Endometrial microvascular endothelial cells (primary cell): ENCODE results near the gene FASTKD1. TPM values are rescaled to one million over a fixed set of nuclear protein-coding genes. Genes with fewer than 3 reads are reported as not detected.
"Not testable (repeated sequence)": the region's sequence is repeated elsewhere in the genome, so short reads cannot be mapped to it uniquely, and the experiment has no call there.

Source experiments
- in situ Hi-C: cut with HindIII; loops from 2 replicates; pipeline ENCODE4 v1.10.0; 2017; ENCODE audit warnings: low sequenced_read_pairs, low pct_unique_long_range_greater_than_20kb; ENCODE audit errors: inconsistent ontology term
- total RNA-seq: library from RNA; depleted of rRNA; stranded (reverse); fragments of >200 nt; gene quantifications from one replicate; pipeline ENCODE4 v1.2.3, GENCODE V29; 2015; ENCODE audit errors: inconsistent ontology term

The FASTKD1 gene
- 24.0 TPM for total RNA-seq

GRCh38 chr2:169573160-169573973 is at the start of gene FASTKD1:
Gene FASTKD1, minus strand, starts transcription at chr2:169573865. Its CDS starts 1,836 bp downstream, at chr2:169572029.
- in situ Hi-C loops, result no loop called here

GRCh38 chr2:169623235-169623634 is 49.6 kb upstream of the FASTKD1 start:
- in situ Hi-C loops, result no loop called here

GRCh38 chr2:169620509-169620908 is 46.8 kb upstream of the FASTKD1 start:
- in situ Hi-C loops, result no loop called here

- in situ Hi-C loops, result no loop called here
These were observed 46.3 kb upstream of the FASTKD1 start for GRCh38 chr2:169619946-169620345.

- in situ Hi-C loops, result not testable (repeated sequence)
These were observed 42.3 kb upstream of the FASTKD1 start for GRCh38 chr2:169615982-169616381.

GRCh38 chr2:169613876-169614275 is 40.2 kb upstream of the FASTKD1 start:
- in situ Hi-C loops, result no loop called here

- in situ Hi-C loops, result no loop called here
These were observed 35.6 kb upstream of the FASTKD1 start for GRCh38 chr2:169609264-169609663.

GRCh38 chr2:169599568-169599967 is 25.9 kb upstream of the FASTKD1 start:
- in situ Hi-C loops, result no loop called here

- in situ Hi-C loops, result no loop called here
These were observed 25.3 kb upstream of the FASTKD1 start for GRCh38 chr2:169598982-169599381.

- in situ Hi-C loops, result not testable (repeated sequence)
These were observed 22.9 kb upstream of the FASTKD1 start for GRCh38 chr2:169596546-169596945.

- in situ Hi-C loops, result no loop called here
These were observed 17.1 kb upstream of the FASTKD1 start for GRCh38 chr2:169590804-169591203.

- in situ Hi-C loops, result no loop called here
These were observed 12.0 kb upstream of the FASTKD1 start for GRCh38 chr2:169585673-169586072.

- in situ Hi-C loops, result no loop called here
These were observed 10.6 kb upstream of the FASTKD1 start, which contains the start of gene PPIG for GRCh38 chr2:169584005-169584877. Gene PPIG, plus strand, starts transcription at chr2:169584351. Its CDS starts 19,691 bp downstream, at chr2:169604042.

GRCh38 chr2:169583518-169583917 is 9.9 kb upstream of the FASTKD1 start:
- in situ Hi-C loops, result no loop called here

- in situ Hi-C loops, result not testable (repeated sequence)
These were observed 9.0 kb upstream of the FASTKD1 start for GRCh38 chr2:169582552-169583266.

GRCh38 chr2:169579044-169579443 is 5.4 kb upstream of the FASTKD1 start:
- in situ Hi-C loops, result no loop called here

- in situ Hi-C loops, result not testable (repeated sequence)
These were observed 1.6 kb upstream of the FASTKD1 start for GRCh38 chr2:169575264-169575663.

GRCh38 chr2:169574539-169574938 is 874 bp upstream of the FASTKD1 start:
- in situ Hi-C loops, result not testable (repeated sequence)

- in situ Hi-C loops, result no loop called here
These were observed 272 bp upstream of the FASTKD1 start for GRCh38 chr2:169573974-169574299.
